GM19328 (cell line): ENCODE measurements around the gene GLE1.
A peak's percentile ranks its signal among the peaks of the same experiment; 100 is the strongest.

Source experiments
- ATAC-seq: cut with Tn5 transposase; IDR thresholded peaks from one replicate; pipeline ENCODE4 v1.9.1; 2021; ENCODE audit warnings: mild to moderate bottlenecking, moderate library complexity; ENCODE audit not compliant: unreplicated experiment

The GLE1 gene

GRCh38 chr9:128504485-128505413 is at the start of gene GLE1:
Gene GLE1 (plus strand): TSS chr9:128504719. CDS start chr9:128504806, 87 bp downstream.
- ATAC-seq: peak; percentile 81

GRCh38 chr9:128454991-128455390 is 49.5 kb upstream of the GLE1 start:
- no peak for ATAC-seq

- ATAC-seq: peak; percentile 94
Observed at GRCh38 chr9:128455849-128456612, 48.5 kb upstream of the GLE1 start, which contains the start of gene ODF2. Gene ODF2 (plus strand): TSS chr9:128456006. CDS start chr9:128456092, 86 bp downstream.

- peak; percentile 43 for ATAC-seq
Observed at GRCh38 chr9:128456613-128457061, 47.9 kb upstream of the GLE1 start.

- no peak for ATAC-seq
Observed at GRCh38 chr9:128457207-128457606, 47.3 kb upstream of the GLE1 start.

GRCh38 chr9:128459011-128459410 is 45.5 kb upstream of the GLE1 start:
- no peak for ATAC-seq

- no peak for ATAC-seq
Observed at GRCh38 chr9:128469070-128469469, 35.4 kb upstream of the GLE1 start.

GRCh38 chr9:128470560-128470959 is 34.0 kb upstream of the GLE1 start:
- ATAC-seq: no peak

- ATAC-seq: no peak
Observed at GRCh38 chr9:128473104-128473503, 31.4 kb upstream of the GLE1 start.

- no peak for ATAC-seq
Observed at GRCh38 chr9:128475867-128476266, 28.7 kb upstream of the GLE1 start.

GRCh38 chr9:128479262-128479661 is 25.3 kb upstream of the GLE1 start:
- ATAC-seq: no peak

GRCh38 chr9:128481561-128481960 is 23.0 kb upstream of the GLE1 start:
- ATAC-seq: no peak

GRCh38 chr9:128482186-128482585 is 22.3 kb upstream of the GLE1 start:
- ATAC-seq: no peak

- ATAC-seq: no peak
Observed at GRCh38 chr9:128484686-128485413, 19.7 kb upstream of the GLE1 start.

- no peak for ATAC-seq
Observed at GRCh38 chr9:128485414-128485855, 19.1 kb upstream of the GLE1 start.

GRCh38 chr9:128486201-128486600 is 18.3 kb upstream of the GLE1 start:
- no peak for ATAC-seq

- ATAC-seq: no peak
Observed at GRCh38 chr9:128493424-128493823, 11.1 kb upstream of the GLE1 start.

GRCh38 chr9:128494108-128494745 is 10.3 kb upstream of the GLE1 start:
- ATAC-seq: no peak

- ATAC-seq: no peak
Observed at GRCh38 chr9:128494746-128495129, 9.8 kb upstream of the GLE1 start.

- ATAC-seq: no peak
Observed at GRCh38 chr9:128495296-128495695, 9.2 kb upstream of the GLE1 start.
